Activated effector memory CD4-positive, alpha-beta T cell treated with Interleukin-2 at 50 U/mL for 16 hours (primary cell): ENCODE measurements around the gene NR1I3.
"Not testable (repeated sequence)": the region's sequence is repeated elsewhere in the genome, so short reads cannot be mapped to it uniquely, and the experiment has no call there.

Experiments
- DNase-seq: peaks from one replicate; pipeline ENCODE4 v3.0.0-alpha.2; 2020

NR1I3 gene

GRCh38 chr1:161238039-161238473, at the start of gene NR1I3:
NR1I3 (minus strand) TSS chr1:161238203; CDS start chr1:161236565, 1,638 bp downstream.
- no peak for DNase-seq

- DNase-seq, result no peak
Observed at GRCh38 chr1:161287482-161288054, 49.6 kb upstream of the NR1I3 start.

- no peak for DNase-seq
Observed at GRCh38 chr1:161285521-161285920, 47.5 kb upstream of the NR1I3 start.

GRCh38 chr1:161285113-161285512, 47.1 kb upstream of the NR1I3 start:
- no peak for DNase-seq

- no peak for DNase-seq
Observed at GRCh38 chr1:161282991-161283390, 45.0 kb upstream of the NR1I3 start.

GRCh38 chr1:161274874-161275273, 36.9 kb upstream of the NR1I3 start:
- no peak for DNase-seq

- DNase-seq, result no peak
Observed at GRCh38 chr1:161273402-161273801, 35.4 kb upstream of the NR1I3 start.

GRCh38 chr1:161267321-161267720, 29.3 kb upstream of the NR1I3 start:
- DNase-seq, result no peak

GRCh38 chr1:161266836-161267235, 28.8 kb upstream of the NR1I3 start:
- no peak for DNase-seq

- DNase-seq, result no peak
Observed at GRCh38 chr1:161266202-161266601, 28.2 kb upstream of the NR1I3 start.

- no peak for DNase-seq
Observed at GRCh38 chr1:161265305-161265704, 27.3 kb upstream of the NR1I3 start.

GRCh38 chr1:161261261-161262235, 23.5 kb upstream of the NR1I3 start:
- no peak for DNase-seq

- no peak for DNase-seq
Observed at GRCh38 chr1:161260376-161261260, 22.6 kb upstream of the NR1I3 start.

GRCh38 chr1:161259765-161260164, 21.8 kb upstream of the NR1I3 start:
- no peak for DNase-seq

GRCh38 chr1:161259345-161259702, 21.3 kb upstream of the NR1I3 start:
- DNase-seq, result no peak

GRCh38 chr1:161258439-161259344, 20.7 kb upstream of the NR1I3 start, which contains the start of gene PCP4L1:
PCP4L1 (plus strand) TSS chr1:161258745; CDS start chr1:161258975, 230 bp downstream.
- no peak for DNase-seq

- DNase-seq, result not testable (repeated sequence)
Observed at GRCh38 chr1:161257109-161257508, 19.1 kb upstream of the NR1I3 start.

GRCh38 chr1:161255955-161256520, 18.0 kb upstream of the NR1I3 start:
- not testable (repeated sequence) for DNase-seq

- DNase-seq, result not testable (repeated sequence)
Observed at GRCh38 chr1:161255302-161255701, 17.3 kb upstream of the NR1I3 start.

- no peak for DNase-seq
Observed at GRCh38 chr1:161251579-161251978, 13.6 kb upstream of the NR1I3 start.

GRCh38 chr1:161250829-161251228, 12.8 kb upstream of the NR1I3 start:
- DNase-seq, result no peak

- DNase-seq, result not testable (repeated sequence)
Observed at GRCh38 chr1:161250100-161250499, 12.1 kb upstream of the NR1I3 start.
